HEK293 (cell line): Measurements from ENCODE around the gene KCNJ9.

Experiments
- CTCF ChIA-PET: fragments of 350-600 bp; formaldehyde crosslinking; extraction: SDS; loops from one replicate; lab custom pipeline; 2021; ENCODE audit warnings: antibody characterized with exemption; lab: Yijun Ruan, JAX
- POLR2A ChIA-PET: fragments of 300-600 bp; formaldehyde crosslinking; extraction: SDS; loops from one replicate; lab custom pipeline; 2020; ENCODE audit warnings: antibody characterized with exemption, inconsistent platforms; lab: Yijun Ruan, JAX
- H3K27ac ChIP-seq: fragments of 200-500 bp; sonication (Bioruptor generic); 2 replicates; pipeline ENCODE4 v1.5.1; 2014; ENCODE audit warnings: low read depth, low read length, control low read depth, inconsistent platforms; ENCODE audit errors: extremely low read depth
- H3K36me3 ChIP-seq, 2 experiments: fragments of 200-500 bp in 1 of 2; sonication (Bioruptor generic) in 1 of 2; 1 replicate in 1 of 2; 2 replicates in 1 of 2; pipeline ENCODE4 v1.5.1; 2014 to 2017; ENCODE audit warnings: inconsistent platforms in 2 of 2, low read length in 2 of 2; ENCODE audit not compliant: control insufficient read depth in 2 of 2, insufficient read depth in 1 of 2
- H3K4me1 ChIP-seq: fragments of 200-500 bp; sonication (Bioruptor generic); 2 replicates; pipeline ENCODE4 v1.5.1; 2014; ENCODE audit warnings: mild to moderate bottlenecking, low read length, inconsistent platforms; ENCODE audit not compliant: control insufficient read depth, insufficient read depth
- H3K4me3 ChIP-seq: 2 replicates; pipeline ENCODE4 v1.5.1; 2011; ENCODE audit warnings: low read depth, mild to moderate bottlenecking, control low read depth, low read length, moderate library complexity
- H3K9me3 ChIP-seq: fragments of 200-500 bp; sonication (Bioruptor generic); 2 replicates; pipeline ENCODE4 v1.5.1; 2014; ENCODE audit warnings: low read depth, low read length, inconsistent platforms; ENCODE audit not compliant: control insufficient read depth, insufficient read depth
- EGR2 ChIP-seq: fragments of 450-650 bp; formaldehyde crosslinking; IDR thresholded peaks from 2 replicates; pipeline ENCODE4 v1.5.1; 2016; ENCODE audit warnings: low read depth, missing biosample characterization, missing genetic modification characterization
- GLI2 ChIP-seq: fragments of 450-650 bp; formaldehyde crosslinking; IDR thresholded peaks from 2 replicates; pipeline ENCODE4; 2017; ENCODE audit warnings: missing biosample characterization, missing genetic modification characterization, low read depth, borderline replicate concordance
- HOXA7 ChIP-seq: sonication (generic); formaldehyde crosslinking; IDR thresholded peaks from 2 replicates; pipeline ENCODE4 v1.8.1; 2022; ENCODE audit warnings: missing genetic modification reagents, borderline replicate concordance
- KLF1 ChIP-seq: fragments of 450-650 bp; formaldehyde crosslinking; IDR thresholded peaks from 2 replicates; pipeline ENCODE4 v1.5.1; 2016; ENCODE audit warnings: missing biosample characterization, missing genetic modification characterization
- KLF10 ChIP-seq: fragments of 450-650 bp; IDR thresholded peaks from 2 replicates; pipeline ENCODE4 v1.5.1; 2018; ENCODE audit warnings: missing biosample characterization, mild to moderate bottlenecking, missing genetic modification characterization
- SP3 ChIP-seq: fragments of 450-650 bp; formaldehyde crosslinking; IDR thresholded peaks from 2 replicates; pipeline ENCODE4 v1.5.1; 2016; ENCODE audit warnings: missing biosample characterization, missing genetic modification characterization
- ZFHX2 ChIP-seq: fragments of 450-650 bp; formaldehyde crosslinking; conservative IDR thresholded peaks from 2 replicates; pipeline ENCODE4 v1.5.1; 2016; ENCODE audit warnings: missing biosample characterization, missing genetic modification characterization
- ZNF214 ChIP-seq: fragments of 450-650 bp; formaldehyde crosslinking; IDR thresholded peaks from 2 replicates; pipeline ENCODE4 v1.5.1; 2017; ENCODE audit warnings: missing biosample characterization, mild to moderate bottlenecking, missing genetic modification characterization, borderline replicate concordance
- ZNF248 ChIP-seq: fragments of 450-650 bp; formaldehyde crosslinking; IDR thresholded peaks from 2 replicates; pipeline ENCODE4 v1.5.1; 2017; ENCODE audit warnings: missing biosample characterization, missing genetic modification characterization
- ZNF530 ChIP-seq: fragments of 450-650 bp; formaldehyde crosslinking; IDR thresholded peaks from 2 replicates; pipeline ENCODE4 v1.5.1; 2016; ENCODE audit warnings: low read depth, missing biosample characterization, missing genetic modification characterization
- ZNF626 ChIP-seq: fragments of 450-650 bp; sonication (Bioruptor Pico); formaldehyde crosslinking; IDR thresholded peaks from 2 replicates; pipeline ENCODE4 v1.5.1; 2018; ENCODE audit warnings: missing biosample characterization, missing genetic modification characterization, inconsistent platforms
- ZSCAN23 ChIP-seq: fragments of 450-650 bp; formaldehyde crosslinking; IDR thresholded peaks from 2 replicates; pipeline ENCODE4 v1.5.1; 2016; ENCODE audit warnings: missing biosample characterization, missing genetic modification characterization
- TF ChIP-seq, protein P1 (sequence below): IDR thresholded peaks from 2 replicates; pipeline ENCODE4 v1.6.1; 2011; ENCODE audit warnings: mild to moderate bottlenecking, low read depth, low read length, borderline replicate concordance
- TF ChIP-seq, protein P2 (sequence below): sonication (generic); formaldehyde crosslinking; IDR thresholded peaks from 2 replicates; pipeline ENCODE4 v1.8.1; 2022; ENCODE audit warnings: mild to moderate bottlenecking, moderate library complexity, missing genetic modification reagents
- TF ChIP-seq, protein P3 (sequence below): fragments of 450-650 bp; formaldehyde crosslinking; IDR thresholded peaks from 2 replicates; pipeline ENCODE4 v1.5.1; 2016; ENCODE audit warnings: missing biosample characterization, missing genetic modification characterization
- TF ChIP-seq, protein P4 (sequence below): fragments of 450-650 bp; formaldehyde crosslinking; IDR thresholded peaks from 2 replicates; pipeline ENCODE4 v1.5.1; 2017; ENCODE audit warnings: missing biosample characterization, missing genetic modification characterization

The KCNJ9 gene

DNA sequence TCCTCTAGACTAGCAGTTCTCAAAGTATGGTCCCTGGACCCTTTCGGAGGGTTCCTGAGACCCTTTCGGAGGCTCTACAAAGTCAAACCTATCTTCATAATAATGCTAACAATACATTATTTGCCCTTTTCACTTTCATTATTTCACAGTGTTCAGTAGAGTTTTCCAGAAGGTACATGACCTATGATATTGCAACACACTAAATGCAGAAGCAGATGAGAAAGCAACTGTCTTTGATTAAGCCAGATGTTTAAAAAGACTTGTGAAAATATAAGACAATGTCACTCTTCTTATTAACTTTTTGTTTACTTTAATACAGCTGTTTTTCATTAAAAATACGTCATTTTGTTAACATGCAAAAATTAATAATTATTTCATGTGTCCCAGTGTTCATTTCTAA lies 17.2 kb upstream of the KCNJ9 start (continued):
- TF ChIP-seq SP3 = no peak

DNA sequence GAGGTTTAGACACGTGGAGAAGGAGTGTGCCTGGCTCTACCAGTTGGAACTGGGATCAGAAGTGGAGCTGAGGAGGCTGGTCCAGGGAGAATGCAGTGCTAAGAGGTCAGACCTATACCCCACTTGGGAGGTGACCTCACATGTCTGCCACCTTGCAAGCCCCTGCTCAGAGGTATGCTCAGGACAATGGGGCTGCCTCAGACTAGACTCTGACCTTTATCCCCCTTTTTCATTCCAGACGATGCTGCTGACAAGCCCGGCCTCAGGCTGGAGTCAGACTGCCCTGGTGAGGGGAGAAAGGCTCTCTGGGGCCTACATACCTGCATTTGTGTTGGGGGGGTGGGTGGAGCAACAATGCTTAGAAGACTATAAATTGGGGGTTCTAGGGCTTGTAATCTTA lies 16.6 kb upstream of the KCNJ9 start:
- no peaks in the 10 kb centered on the region for H3K9me3 ChIP-seq
- no peak overlapping the region for H3K27ac ChIP-seq
- H3K36me3 ChIP-seq = no peaks in the 10 kb centered on the region
- CTCF ChIA-PET = interaction anchor here (0.6 to 3.8 kb wide), 3 partner anchors 18 to 172 kb away, joined by 3 to 16 read pairs (median 3); no protein-coding TSS in a partner anchor
- no peaks in the 10 kb centered on the region for H3K4me1 ChIP-seq
- TF ChIP-seq ZNF248 (tag by site-specific recombination) = no peak
- POLR2A ChIA-PET = no interaction called here
- no peak overlapping the region for H3K4me3 ChIP-seq

DNA sequence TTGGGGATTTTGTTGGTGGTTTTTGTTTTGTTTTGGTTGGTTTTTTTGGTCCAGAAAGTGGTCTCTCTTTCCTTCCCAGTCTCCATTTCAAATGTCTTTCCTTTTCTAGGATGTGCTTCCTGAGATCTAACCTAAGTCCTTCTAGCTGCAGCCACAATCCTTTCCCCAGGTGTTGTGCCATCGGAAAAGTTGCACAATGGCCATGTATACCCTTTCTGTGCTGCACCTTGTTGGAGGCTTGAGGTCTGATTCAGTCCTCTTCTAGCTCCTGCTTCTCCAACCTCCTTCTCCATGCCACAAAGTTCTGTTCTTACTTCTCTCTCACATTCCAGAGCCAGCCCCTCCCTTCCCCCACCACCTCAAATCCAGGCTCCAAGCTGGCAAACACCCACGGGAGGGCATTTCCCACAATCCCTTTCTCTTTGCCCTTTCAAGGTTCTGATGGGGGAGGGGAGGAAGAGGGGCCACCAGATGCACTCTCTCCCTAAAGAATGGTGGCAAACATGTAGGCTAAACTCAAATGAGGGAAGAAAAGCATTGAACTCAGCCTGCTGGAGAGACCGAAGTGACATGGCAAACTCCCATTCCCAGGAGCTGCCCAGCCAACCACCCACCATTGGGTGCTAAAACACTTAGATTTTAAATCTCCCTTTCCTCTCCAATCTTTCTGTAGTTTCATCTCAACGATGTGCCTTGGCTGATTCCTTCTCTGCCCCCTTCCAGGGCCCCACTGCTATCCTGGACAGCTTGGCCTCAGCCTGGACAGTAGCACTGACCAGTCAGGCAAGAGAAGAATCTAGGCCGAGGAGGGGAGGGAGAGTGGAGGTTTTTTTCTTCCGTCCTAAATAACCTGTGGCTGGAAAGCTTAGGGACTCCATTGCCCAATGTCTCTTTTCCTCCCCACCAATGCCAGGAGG lies 14.3 kb upstream of the KCNJ9 start:
- H3K9me3 ChIP-seq = no peaks in the 10 kb centered on the region
- TF ChIP-seq ZFHX2 (tag by site-specific recombination) = 0 out of 2 replicates have a peak, but pooled peaks have one; percentile 33
- TF ChIP-seq ZSCAN23 (tag by site-specific recombination) = no peak
- TF ChIP-seq GLI2 (tag by site-specific recombination) = no peak
- TF ChIP-seq ZNF248 (tag by site-specific recombination) = no peak
- TF ChIP-seq, protein P1, sequence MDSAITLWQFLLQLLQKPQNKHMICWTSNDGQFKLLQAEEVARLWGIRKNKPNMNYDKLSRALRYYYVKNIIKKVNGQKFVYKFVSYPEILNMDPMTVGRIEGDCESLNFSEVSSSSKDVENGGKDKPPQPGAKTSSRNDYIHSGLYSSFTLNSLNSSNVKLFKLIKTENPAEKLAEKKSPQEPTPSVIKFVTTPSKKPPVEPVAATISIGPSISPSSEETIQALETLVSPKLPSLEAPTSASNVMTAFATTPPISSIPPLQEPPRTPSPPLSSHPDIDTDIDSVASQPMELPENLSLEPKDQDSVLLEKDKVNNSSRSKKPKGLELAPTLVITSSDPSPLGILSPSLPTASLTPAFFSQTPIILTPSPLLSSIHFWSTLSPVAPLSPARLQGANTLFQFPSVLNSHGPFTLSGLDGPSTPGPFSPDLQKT = no peak
- peak; percentile 34; the same call in 1 of the 2 replicates for TF ChIP-seq EGR2
- TF ChIP-seq, all 188 proteins: peak for 2
- H3K27ac ChIP-seq = no peak overlapping the region
- H3K4me3 ChIP-seq = no peak overlapping the region
- H3K4me1 ChIP-seq = no peaks in the 10 kb centered on the region; the same call in 1 of the 2 replicates
- ChIA-PET CTCF (interaction anchor here (0.7 to 3.3 kb wide), 8 partner anchors 8 to 42 kb away, joined by 3 to 24 read pairs (median 6); no protein-coding TSS in a partner anchor), POLR2A (no interaction called here)
- no peaks in the 10 kb centered on the region for H3K36me3 ChIP-seq

DNA sequence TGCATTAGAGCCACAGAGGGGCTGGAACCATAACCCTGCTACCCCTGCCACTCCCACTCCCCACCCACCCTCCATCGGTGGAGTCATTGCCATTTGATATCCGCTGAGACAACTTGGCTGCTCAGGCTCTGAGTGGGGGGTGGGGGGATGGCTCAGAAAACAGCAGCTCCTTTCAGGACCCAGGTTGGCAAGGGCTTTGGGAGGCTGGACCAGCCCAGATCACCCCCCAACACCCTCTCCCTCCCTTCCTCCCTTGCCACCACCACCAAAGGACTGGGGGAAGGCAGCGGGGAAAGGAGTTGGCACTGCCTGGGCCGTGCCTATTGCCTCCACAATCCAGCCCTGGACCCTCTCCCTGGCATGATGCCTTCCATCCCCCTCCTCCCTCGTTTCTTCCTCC lies 13.1 kb upstream of the KCNJ9 start:
- Histone ChIP-seq H3K27ac (no peak overlapping the region), H3K36me3 (no peaks in the 10 kb centered on the region), H3K4me1 (no peaks in the 10 kb centered on the region; the same call in 1 of the 2 replicates), H3K4me3 (no peak overlapping the region), H3K9me3 (no peaks in the 10 kb centered on the region)
- CTCF ChIA-PET = interaction anchor here (0.7 to 3.3 kb wide), 9 partner anchors 9 to 213 kb away, joined by 3 to 24 read pairs (median 9); no protein-coding TSS in a partner anchor
- TF ChIP-seq KLF1 (tag by site-specific recombination) (peak; percentile 34), ZNF626 (no peak)
- POLR2A ChIA-PET = no interaction called here

DNA sequence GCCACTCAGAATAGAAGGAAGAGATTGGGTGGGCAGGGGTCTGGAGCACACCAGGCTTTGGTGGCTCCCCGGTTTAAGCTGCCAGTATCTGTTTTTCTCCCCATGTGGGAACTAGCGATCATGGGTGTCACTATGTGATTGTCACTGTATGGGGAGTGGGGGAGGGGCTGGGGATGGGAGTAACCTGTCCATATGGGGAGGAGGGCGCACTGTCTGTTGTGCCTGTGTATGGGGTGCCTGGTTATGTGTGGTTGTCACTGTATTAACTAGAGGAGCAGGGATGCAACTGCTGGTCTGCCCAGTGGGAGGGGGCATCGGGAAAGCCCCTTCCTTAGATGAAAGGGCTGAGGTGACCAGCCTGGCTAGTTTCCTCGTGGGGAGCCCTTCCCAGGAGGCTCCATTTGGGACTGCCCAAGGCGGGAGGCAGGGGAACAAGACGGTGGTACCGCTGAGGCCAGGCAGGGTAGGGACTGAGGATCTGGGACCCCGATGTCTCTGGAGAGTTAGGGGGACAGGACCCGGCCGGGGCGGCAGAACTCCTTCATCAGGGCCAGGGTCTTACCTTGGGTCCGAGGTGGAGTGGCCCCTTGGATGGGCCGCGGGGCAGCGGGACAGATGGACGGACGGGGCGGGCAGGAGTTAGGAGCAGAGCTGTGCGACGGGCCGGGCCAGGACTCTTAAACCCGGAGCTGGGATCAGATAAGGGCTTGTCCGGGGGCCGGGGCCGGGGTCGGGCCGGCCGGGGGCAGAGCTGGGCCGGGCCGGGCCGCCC lies 11.7 kb upstream of the KCNJ9 start, which contains the start of gene KCNJ10:
Gene KCNJ10, minus strand, starts transcription at position 701 of the 772 bp plus-strand sequence. CDS start 27,628 bp downstream, outside the sequence.
- Histone ChIP-seq H3K36me3 (no peaks in the 10 kb centered on the region), H3K9me3 (no peaks in the 10 kb centered on the region), H3K4me1 (no peaks in the 10 kb centered on the region; the same call in 1 of the 2 replicates), H3K27ac (no peak within 1 kb of the TSS), H3K4me3 (peak within 1 kb of the TSS; percentile 56)
- POLR2A ChIA-PET = no interaction called here
- CTCF ChIA-PET = interaction anchor here (1.1 to 10.3 kb wide), 5 partner anchors 9 to 18 kb away, joined by 6 to 123 read pairs (median 9); no protein-coding TSS in a partner anchor
- TF ChIP-seq, protein P2, sequence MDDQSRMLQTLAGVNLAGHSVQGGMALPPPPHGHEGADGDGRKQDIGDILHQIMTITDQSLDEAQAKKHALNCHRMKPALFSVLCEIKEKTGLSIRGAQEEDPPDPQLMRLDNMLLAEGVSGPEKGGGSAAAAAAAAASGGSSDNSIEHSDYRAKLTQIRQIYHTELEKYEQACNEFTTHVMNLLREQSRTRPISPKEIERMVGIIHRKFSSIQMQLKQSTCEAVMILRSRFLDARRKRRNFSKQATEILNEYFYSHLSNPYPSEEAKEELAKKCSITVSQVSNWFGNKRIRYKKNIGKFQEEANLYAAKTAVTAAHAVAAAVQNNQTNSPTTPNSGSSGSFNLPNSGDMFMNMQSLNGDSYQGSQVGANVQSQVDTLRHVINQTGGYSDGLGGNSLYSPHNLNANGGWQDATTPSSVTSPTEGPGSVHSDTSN (CRISPR knock-in tag) = no peak
- TF ChIP-seq ZNF530 = no peak
- TF ChIP-seq KLF10 (tag by site-specific recombination) = no peak
- no peak for TF ChIP-seq ZNF214
- TF ChIP-seq EGR2 = no peak
- TF ChIP-seq HOXA7 (CRISPR knock-in tag) = no peak
- TF ChIP-seq, protein P3, sequence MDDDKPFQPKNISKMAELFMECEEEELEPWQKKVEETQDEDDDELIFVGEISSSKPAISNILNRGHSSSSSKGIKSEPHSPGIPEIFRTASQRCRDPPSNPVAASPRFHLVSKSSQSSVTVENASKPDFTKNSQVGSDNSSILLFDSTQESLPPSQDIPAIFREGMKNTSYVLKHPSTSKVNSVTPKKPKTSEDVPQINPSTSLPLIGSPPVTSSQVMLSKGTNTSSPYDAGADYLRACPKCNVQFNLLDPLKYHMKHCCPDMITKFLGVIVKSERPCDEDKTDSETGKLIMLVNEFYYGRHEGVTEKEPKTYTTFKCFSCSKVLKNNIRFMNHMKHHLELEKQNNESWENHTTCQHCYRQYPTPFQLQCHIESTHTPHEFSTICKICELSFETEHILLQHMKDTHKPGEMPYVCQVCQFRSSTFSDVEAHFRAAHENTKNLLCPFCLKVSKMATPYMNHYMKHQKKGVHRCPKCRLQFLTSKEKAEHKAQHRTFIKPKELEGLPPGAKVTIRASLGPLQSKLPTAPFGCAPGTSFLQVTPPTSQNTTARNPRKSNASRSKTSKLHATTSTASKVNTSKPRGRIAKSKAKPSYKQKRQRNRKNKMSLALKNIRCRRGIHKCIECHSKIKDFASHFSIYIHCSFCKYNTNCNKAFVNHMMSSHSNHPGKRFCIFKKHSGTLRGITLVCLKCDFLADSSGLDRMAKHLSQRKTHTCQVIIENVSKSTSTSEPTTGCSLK (tag by site-specific recombination) = no peak
- TF ChIP-seq, protein P4, sequence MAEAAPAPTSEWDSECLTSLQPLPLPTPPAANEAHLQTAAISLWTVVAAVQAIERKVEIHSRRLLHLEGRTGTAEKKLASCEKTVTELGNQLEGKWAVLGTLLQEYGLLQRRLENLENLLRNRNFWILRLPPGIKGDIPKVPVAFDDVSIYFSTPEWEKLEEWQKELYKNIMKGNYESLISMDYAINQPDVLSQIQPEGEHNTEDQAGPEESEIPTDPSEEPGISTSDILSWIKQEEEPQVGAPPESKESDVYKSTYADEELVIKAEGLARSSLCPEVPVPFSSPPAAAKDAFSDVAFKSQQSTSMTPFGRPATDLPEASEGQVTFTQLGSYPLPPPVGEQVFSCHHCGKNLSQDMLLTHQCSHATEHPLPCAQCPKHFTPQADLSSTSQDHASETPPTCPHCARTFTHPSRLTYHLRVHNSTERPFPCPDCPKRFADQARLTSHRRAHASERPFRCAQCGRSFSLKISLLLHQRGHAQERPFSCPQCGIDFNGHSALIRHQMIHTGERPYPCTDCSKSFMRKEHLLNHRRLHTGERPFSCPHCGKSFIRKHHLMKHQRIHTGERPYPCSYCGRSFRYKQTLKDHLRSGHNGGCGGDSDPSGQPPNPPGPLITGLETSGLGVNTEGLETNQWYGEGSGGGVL (tag by site-specific recombination) = no peak
